WERI-Rb-1 (cell line): ENCODE results near the gene OR1D5.
"Not testable (repeated sequence)": the region's sequence is repeated elsewhere in the genome, so short reads cannot be mapped to it uniquely, and the experiment has no call there.

Source experiments
- DNase-seq: peaks from one replicate; pipeline ENCODE4 v3.0.0-alpha.2; 2020
- H3K27ac ChIP-seq: fragments of 250-450 bp; sonication (Bioruptor Pico); 2 replicates; pipeline ENCODE4 v1.5.1; 2020; ENCODE audit warnings: mild to moderate bottlenecking, moderate library complexity
- H3K27me3 ChIP-seq: fragments of 250-450 bp; sonication (Bioruptor Pico); 2 replicates; pipeline ENCODE4 v1.5.1; 2021; ENCODE audit warnings: mild to moderate bottlenecking, low read depth, moderate library complexity; ENCODE audit not compliant: insufficient read depth, severe bottlenecking
- H3K36me3 ChIP-seq: fragments of 250-450 bp; sonication (Bioruptor Pico); 2 replicates; pipeline ENCODE4 v1.5.1; 2020; ENCODE audit warnings: mild to moderate bottlenecking, moderate library complexity
- H3K4me3 ChIP-seq: 2 replicates; pipeline ENCODE4 v1.5.1; 2011; ENCODE audit warnings: low read depth, mild to moderate bottlenecking, control low read depth, low read length
- H3K9me3 ChIP-seq: fragments of 250-450 bp; sonication (Bioruptor Pico); 2 replicates; pipeline ENCODE4 v1.5.1; 2021; ENCODE audit warnings: mild to moderate bottlenecking, moderate library complexity; ENCODE audit not compliant: severe bottlenecking
- TF ChIP-seq, protein P1 (sequence below): IDR thresholded peaks from 2 replicates; pipeline ENCODE4 v1.5.1; 2011; ENCODE audit warnings: low read depth, mild to moderate bottlenecking, control low read depth, inconsistent platforms, low read length

OR1D5 gene

GRCh38 chr17:3033741-3034577 lies 29.4 kb downstream of the OR1D5 start:
- peaks cover 16% of the 10 kb centered on the region for H3K36me3 ChIP-seq

DNA sequence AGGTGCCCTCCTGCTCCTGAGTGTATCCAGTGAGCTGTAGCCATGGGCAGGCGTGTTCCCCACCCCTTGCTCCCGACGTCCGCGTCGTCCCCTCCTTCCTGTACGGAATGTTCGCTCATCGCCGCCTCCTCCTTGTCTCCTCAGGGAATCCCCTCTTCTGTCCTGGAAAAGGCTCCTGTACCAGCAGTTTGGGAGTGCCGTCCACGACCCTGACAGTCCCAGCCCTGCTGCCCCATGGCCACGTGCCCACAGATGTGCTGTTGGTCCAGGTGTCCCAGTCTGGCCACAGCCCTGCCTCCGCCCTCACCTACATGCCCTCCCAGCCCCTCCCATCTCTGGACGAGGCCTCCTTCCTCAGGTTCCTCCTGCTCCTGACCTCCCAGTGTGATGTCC lies 30.2 kb downstream of the OR1D5 start:
- TF ChIP-seq, protein P1, sequence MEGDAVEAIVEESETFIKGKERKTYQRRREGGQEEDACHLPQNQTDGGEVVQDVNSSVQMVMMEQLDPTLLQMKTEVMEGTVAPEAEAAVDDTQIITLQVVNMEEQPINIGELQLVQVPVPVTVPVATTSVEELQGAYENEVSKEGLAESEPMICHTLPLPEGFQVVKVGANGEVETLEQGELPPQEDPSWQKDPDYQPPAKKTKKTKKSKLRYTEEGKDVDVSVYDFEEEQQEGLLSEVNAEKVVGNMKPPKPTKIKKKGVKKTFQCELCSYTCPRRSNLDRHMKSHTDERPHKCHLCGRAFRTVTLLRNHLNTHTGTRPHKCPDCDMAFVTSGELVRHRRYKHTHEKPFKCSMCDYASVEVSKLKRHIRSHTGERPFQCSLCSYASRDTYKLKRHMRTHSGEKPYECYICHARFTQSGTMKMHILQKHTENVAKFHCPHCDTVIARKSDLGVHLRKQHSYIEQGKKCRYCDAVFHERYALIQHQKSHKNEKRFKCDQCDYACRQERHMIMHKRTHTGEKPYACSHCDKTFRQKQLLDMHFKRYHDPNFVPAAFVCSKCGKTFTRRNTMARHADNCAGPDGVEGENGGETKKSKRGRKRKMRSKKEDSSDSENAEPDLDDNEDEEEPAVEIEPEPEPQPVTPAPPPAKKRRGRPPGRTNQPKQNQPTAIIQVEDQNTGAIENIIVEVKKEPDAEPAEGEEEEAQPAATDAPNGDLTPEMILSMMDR = no peak
- DNase-seq = no peak
- H3K36me3 ChIP-seq = peaks cover 23% of the 10 kb centered on the region
- H3K9me3 ChIP-seq = no peaks in the 10 kb centered on the region
- no peak overlapping the region for H3K4me3 ChIP-seq
- H3K27me3 ChIP-seq = no peaks in the 10 kb centered on the region
- H3K27ac ChIP-seq = no peak overlapping the region

More at GRCh38 chr17:3033741-3034577, 29.4 kb downstream of the OR1D5 start:
- Histone ChIP-seq H3K9me3 (no peaks in the 10 kb centered on the region), H3K4me3 (no peak overlapping the region), H3K27me3 (no peaks in the 10 kb centered on the region), H3K27ac (no peak overlapping the region)
- TF ChIP-seq, protein P1 = no peak
- DNase-seq = no peak

DNA sequence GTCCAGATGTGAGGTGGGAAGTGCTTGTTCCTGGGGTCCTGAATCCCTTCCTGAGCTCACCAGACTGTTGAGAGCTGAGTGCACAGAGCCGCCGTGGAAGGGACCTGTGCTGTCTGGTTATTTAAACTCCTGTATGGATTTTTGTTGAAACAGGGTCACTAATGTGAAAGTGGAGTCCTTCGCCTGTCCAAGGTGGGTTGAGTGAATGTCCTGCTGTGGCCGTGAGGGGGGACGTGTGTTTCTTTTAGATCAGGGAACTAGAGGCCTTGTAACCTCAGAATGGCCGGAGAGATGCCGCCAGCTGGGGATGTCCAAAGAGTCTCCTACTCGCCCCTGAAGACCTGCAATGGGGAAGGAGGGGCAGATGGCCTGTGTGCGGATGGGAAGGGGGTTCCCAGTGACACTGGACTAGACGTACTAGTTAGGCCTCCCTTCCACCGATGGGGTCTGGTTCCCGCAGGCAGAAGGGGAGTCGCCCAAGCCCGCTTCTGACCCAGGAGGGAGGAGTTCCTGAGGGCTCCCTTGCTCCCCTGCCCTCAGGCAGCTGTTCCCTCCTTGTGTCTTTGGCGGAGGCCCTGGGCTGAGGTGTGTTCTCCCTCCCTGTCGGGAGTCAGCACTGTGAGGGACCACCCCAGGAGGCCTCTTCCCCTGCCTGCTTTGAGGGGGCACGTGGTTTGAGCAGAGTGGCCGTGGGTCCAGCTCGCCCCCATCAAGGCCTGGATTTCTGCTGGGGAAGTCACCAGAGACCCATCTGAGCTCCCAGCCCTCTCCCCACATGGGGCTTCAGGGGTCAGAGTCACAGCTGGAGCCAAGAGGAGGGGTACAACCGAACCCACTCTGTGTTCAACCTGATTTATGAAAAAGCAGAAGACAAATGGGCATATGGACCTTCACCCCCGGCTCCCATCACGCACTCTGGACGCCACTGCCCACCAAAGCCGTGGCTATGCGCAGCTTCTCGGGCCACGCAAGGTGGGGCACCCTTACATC lies 30.9 kb downstream of the OR1D5 start:
- TF ChIP-seq, protein P1 = no peak
- Histone ChIP-seq H3K27me3 (no peaks in the 10 kb centered on the region), H3K9me3 (no peaks in the 10 kb centered on the region), H3K27ac (no peak overlapping the region), H3K4me3 (no peak overlapping the region), H3K36me3 (peaks cover 28% of the 10 kb centered on the region)
- no peak for DNase-seq

DNA sequence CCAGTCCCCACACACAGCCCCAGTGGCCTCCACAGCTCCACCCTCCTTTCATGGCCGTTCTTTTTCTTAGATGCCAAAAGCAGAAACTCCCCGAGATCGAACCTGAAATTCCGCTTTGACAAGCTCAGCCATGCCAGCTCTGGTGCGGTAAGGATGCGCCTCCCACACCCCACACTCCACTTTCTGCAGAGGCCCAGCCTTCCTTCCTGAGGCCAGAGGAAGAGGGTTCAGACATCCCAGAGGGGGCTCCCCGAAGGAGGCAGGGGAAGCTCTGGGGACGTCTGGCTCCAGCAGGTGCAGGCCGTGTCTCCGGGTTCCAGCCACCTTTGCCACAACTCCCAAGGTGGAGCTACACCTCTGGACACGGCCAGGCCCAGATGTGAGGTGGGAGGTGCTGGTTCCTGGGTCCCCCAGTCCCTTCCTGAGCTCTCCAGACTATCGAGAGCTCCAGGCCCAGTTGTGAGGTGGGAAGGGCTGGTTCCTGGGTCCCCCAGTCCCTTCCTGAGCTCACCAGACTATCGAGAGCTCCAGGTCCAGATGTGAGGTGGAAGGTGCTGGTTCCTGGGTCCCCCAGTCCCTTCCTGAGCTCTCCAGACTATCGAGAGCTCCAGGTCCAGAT lies 32.4 kb downstream of the OR1D5 start:
- peaks cover 34% of the 10 kb centered on the region for H3K36me3 ChIP-seq
- not testable (repeated sequence) for H3K4me3 ChIP-seq, H3K27ac ChIP-seq, H3K27me3 ChIP-seq, DNase-seq, H3K9me3 ChIP-seq

DNA sequence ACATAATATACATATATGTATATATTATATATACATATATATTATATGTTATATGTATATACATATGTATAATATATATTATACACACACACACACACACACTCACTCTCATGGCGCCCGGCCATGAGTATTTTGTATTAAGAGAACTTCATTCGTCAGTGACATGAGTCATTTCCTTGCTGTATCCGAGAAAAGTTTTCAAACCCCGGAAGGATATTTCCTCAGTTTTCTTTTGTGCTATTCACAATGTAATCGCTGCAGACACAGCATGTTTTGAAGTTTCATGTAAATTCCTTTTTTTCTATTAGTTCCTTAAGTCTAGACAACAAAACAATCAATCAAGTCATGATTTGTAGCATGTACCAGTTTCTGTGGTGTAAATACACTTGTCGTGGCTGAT lies 33.3 kb downstream of the OR1D5 start:
- TF ChIP-seq, protein P1 = no peak
- H3K27me3 ChIP-seq = no peaks in the 10 kb centered on the region
- no peak overlapping the region for H3K4me3 ChIP-seq
- peaks cover 37% of the 10 kb centered on the region for H3K36me3 ChIP-seq
- no peak for DNase-seq
- H3K27ac ChIP-seq = no peak overlapping the region
- H3K9me3 ChIP-seq = no peaks in the 10 kb centered on the region
